ENCODE data around the gene TRIM66.

DNA sequence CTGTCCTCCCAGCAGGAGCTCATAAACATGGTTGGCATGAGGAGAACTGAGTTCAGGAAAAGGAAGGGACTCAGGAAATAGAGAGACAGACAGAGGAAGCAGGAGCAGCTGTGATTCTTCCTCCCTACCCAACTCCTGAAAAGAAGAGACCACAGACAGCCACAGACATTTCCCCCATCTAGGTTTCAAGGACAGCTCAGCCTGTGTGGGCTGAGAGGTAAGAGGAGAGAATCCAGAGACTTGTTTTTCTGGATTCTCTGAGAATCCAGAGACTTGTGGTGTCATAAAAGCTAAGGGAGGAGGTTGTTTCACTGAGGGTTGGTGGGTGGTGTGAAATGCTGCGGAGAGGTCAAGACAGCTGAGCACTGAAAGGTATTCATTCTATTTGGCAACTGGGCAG, 69.4 kb downstream of the TRIM66 start:
- TF ChIP-seq, protein P1, sequence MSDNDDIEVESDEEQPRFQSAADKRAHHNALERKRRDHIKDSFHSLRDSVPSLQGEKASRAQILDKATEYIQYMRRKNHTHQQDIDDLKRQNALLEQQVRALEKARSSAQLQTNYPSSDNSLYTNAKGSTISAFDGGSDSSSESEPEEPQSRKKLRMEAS (IDR thresholded peaks at IDR 0.05) = no peak
- no peak for TF ChIP-seq YY1 (IDR thresholded peaks at IDR 0.05; ENCODE audit: low read depth)
- no peak for TF ChIP-seq TCF12 (IDR thresholded peaks at IDR 0.05; ENCODE audit: low read depth)
- no peak for TF ChIP-seq TEAD4 (IDR thresholded peaks at IDR 0.05)
- TF ChIP-seq EP300 (IDR thresholded peaks at IDR 0.05; ENCODE audit: borderline replicate concordance) = no peak
- TF ChIP-seq CEBPB (IDR thresholded peaks at IDR 0.05) = no peak
- TF ChIP-seq CREB1 (IDR thresholded peaks at IDR 0.05; ENCODE audit: low read depth) = no peak
- TF ChIP-seq TAF1 (IDR thresholded peaks at IDR 0.05; ENCODE audit: low read depth) = no peak
- no peak for TF ChIP-seq RAD21 (IDR thresholded peaks at IDR 0.05; ENCODE audit: low read depth)
